Cardiac fibroblast (primary cell): ENCODE measurements around the gene MAZ.

Experiments
- DNase-seq, 2 donors: peaks; one replicate each; pipeline versions ENCODE4 v3.0.0 to v3.0.0-alpha.2; 2010; ENCODE audit warnings: low read depth in 2 of 2
- H3K4me3 ChIP-seq, 2 donors: replicated peaks in 1 of 2; 1 replicate in 1 of 2; 2 replicates in 1 of 2; pipeline ENCODE4 v1.5.1; 2011; ENCODE audit warnings: low read depth in 2 of 2, low read length in 2 of 2, mild to moderate bottlenecking in 2 of 2, moderate library complexity in 1 of 2
- TF ChIP-seq, protein P1 (sequence below): IDR thresholded peaks from one replicate; pipeline ENCODE4 v1.5.1; 2011; ENCODE audit warnings: low read depth, mild to moderate bottlenecking, low read length, inconsistent platforms

MAZ gene

DNA sequence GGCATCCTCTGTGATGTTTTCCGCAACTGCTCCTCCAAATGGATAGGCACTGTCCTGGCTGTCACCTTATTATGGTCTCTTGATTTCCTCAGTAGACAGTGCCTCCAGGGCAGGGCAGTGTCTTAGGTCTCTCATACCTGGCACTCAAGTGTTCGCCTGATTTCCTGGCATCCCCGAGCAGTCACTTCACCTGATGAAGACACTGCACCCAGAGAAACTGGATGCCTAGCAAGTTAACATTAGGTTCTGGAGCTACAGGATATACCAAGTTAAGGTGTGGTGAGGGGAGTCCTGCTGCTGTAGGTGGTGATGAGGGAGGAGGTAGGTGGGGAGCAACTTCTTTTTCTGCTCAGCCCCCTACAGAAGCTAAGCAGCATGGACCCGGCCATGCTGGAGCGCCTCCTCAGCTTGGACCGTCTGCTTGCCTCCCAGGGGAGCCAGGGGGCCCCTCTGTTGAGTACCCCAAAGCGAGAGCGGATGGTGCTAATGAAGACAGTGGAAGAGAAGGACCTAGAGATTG is 3.9 kb upstream of the MAZ start:
- DNase-seq, result no peak
- TF ChIP-seq, protein P1, sequence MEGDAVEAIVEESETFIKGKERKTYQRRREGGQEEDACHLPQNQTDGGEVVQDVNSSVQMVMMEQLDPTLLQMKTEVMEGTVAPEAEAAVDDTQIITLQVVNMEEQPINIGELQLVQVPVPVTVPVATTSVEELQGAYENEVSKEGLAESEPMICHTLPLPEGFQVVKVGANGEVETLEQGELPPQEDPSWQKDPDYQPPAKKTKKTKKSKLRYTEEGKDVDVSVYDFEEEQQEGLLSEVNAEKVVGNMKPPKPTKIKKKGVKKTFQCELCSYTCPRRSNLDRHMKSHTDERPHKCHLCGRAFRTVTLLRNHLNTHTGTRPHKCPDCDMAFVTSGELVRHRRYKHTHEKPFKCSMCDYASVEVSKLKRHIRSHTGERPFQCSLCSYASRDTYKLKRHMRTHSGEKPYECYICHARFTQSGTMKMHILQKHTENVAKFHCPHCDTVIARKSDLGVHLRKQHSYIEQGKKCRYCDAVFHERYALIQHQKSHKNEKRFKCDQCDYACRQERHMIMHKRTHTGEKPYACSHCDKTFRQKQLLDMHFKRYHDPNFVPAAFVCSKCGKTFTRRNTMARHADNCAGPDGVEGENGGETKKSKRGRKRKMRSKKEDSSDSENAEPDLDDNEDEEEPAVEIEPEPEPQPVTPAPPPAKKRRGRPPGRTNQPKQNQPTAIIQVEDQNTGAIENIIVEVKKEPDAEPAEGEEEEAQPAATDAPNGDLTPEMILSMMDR, result no peak
- H3K4me3 ChIP-seq, result no peak overlapping the region

DNA sequence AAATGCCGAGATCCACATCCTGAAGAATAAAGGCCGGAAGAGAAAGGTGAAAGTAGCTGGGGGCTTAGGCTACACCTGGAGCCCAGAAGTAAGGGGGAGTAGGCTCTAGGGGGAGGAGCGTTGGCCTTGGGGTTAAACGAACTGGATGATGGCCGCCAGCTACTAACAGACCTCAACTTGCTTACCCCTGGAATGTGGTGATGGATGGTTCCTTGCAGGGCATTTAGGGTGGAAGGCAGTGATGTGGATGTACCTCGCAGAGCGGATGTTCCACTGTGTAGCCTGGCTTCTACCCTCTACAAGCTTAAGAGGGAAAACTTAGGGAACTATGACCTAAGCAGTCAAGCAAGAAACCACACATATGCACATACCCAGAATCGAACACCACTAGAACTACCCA is 2.3 kb upstream of the MAZ start:
- TF ChIP-seq, protein P1, result no peak
- H3K4me3 ChIP-seq, result no peak overlapping the region
- DNase-seq, result no peak

DNA sequence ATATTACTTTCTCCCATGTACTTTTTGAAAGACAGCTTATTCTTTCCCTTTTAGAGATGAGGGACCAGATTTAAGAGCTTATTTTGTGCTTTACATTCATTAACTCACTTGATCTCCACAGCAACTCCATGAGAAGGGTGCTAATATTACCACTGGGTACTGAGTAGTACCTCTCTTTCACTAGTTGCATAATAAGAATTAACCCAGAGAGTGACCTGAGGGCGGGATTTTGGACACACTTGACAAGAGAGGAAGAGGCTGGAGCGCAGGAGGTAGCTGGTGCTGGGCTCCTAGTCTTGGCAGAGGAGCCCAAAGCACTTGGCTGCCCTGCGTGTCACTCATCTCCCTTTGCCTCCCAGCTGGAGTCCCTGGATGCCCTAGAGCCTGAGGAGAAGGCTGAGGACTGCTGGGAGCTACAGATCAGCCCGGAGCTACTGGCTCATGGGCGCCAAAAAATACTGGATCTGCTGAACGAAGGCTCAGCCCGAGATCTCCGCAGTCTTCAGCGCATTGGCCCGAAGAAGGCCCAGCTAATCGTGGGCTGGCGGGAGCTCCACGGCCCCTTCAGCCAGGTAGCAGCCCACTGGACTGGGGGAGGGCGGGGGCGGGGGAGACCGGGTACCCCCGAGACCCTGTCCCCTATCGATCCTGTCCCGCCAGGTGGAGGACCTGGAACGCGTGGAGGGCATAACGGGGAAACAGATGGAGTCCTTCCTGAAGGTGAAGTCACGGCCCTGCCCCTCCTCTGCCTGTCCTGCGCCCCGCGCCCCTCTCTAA is 1.7 kb upstream of the MAZ start:
- H3K4me3 ChIP-seq, result peak overlapping the region; percentile 82 to 96
- DNase-seq, result peak; percentile 46 to 70
- TF ChIP-seq, protein P1, result no peak

DNA sequence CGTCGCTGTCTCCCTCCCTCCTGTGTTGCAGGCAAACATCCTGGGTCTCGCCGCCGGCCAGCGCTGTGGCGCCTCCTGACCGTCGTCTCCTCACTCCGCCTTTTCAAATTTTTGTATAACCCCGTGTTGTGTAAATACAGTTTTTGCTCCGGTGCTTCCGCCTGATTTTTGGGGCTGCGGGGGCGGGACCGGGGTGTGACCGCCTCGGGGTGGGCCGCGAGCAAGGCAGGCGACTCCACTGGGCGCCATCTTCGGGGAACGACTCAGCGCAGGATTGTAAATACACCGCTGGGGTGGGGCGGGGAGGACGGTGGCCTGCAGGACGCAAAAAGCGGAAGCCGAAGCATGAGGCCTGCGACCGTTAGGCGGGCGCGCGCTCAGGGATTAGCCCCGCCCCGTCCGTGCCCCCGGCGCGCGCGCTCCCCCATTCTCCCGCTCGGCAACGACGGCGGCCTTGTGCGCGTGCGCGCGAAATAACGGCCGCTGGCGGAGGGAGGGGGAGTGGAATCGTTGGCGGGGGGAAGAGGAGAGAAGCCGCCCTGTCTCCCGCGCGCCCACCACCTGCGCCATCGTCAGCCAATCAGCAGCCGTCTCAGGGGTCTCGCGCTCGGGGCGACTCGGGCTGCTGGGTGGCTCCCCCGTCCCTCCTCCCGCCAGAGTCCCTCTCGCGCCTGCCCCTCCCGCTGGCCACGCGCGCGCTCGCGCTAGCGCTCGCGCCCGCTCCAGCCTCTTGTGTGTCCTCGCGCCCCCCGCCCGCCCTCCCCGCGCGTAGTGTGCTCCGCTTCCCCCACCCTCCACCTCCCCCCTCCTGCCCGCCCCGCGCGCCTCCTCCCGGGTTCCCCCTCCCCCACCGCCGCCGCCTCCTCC is 864 bp upstream of the MAZ start:
- TF ChIP-seq, protein P1, result no peak
- DNase-seq, result peak; percentile 98
- H3K4me3 ChIP-seq, result peak overlapping the region; percentile 82 to 96

DNA sequence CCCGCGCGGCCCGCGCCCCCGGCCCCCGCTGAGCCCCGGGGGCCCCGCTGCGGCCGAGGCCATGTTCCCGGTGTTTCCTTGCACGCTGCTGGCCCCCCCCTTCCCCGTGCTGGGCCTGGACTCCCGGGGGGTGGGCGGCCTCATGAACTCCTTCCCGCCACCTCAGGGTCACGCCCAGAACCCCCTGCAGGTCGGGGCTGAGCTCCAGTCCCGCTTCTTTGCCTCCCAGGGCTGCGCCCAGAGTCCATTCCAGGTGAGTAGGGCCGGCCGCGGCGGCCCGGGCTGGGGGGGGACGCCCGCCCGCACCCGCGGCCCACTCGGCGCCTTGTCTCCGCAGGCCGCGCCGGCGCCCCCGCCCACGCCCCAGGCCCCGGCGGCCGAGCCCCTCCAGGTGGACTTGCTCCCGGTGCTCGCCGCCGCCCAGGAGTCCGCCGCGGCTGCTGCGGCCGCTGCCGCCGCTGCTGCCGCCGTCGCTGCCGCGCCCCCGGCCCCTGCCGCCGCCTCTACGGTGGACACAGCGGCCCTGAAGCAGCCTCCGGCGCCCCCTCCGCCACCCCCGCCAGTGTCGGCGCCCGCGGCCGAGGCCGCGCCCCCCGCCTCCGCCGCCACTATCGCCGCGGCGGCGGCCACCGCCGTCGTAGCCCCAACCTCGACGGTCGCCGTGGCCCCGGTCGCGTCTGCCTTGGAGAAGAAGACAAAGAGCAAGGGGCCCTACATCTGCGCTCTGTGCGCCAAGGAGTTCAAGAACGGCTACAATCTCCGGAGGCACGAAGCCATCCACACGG is 504 bp downstream of the MAZ start:
- DNase-seq, result peak in 1 of 2 donors; percentile 40
- TF ChIP-seq, protein P1, result no peak
- H3K4me3 ChIP-seq, result peak overlapping the region; percentile 65 to 69
